Left ventricle myocardium inferior (tissue), 1 donor: ENCODE measurements around the gene EIF5. TPM values are rescaled to one million over a fixed set of nuclear protein-coding genes. Genes with fewer than 3 reads are reported as not detected.
A peak's percentile ranks its signal among the peaks of the same experiment; 100 is the strongest.

ENCODE experiments used
- DNase-seq: peaks from one replicate; pipeline ENCODE4 v3.0.0-alpha.2; 2020
- H3K27ac ChIP-seq: fragments of 200-600 bp; replicated peaks from 2 replicates; pipeline ENCODE4 v1.8.0; 2021
- H3K27me3 ChIP-seq: fragments of 200-600 bp; 2 replicates; pipeline ENCODE4 v1.8.0; 2021; ENCODE audit warnings: low read depth
- H3K36me3 ChIP-seq: fragments of 200-600 bp; 2 replicates; pipeline ENCODE4 v1.8.0; 2021
- H3K4me1 ChIP-seq: fragments of 200-600 bp; 2 replicates; pipeline ENCODE4 v1.8.0; 2021
- H3K4me3 ChIP-seq: fragments of 200-600 bp; 2 replicates; pipeline ENCODE4 v1.8.0; 2021; ENCODE audit warnings: mild to moderate bottlenecking, moderate library complexity
- H3K9me3 ChIP-seq: fragments of 200-600 bp; replicated peaks from 2 replicates; pipeline ENCODE4 v1.8.0; 2021
- intact Hi-C: fragments of 100-400 bp; cut with micrococcal nuclease; formaldehyde crosslinking; loops from one replicate; pipeline ENCODE4 v1.11.0; 2022
- total RNA-seq: library from RNA; stranded (reverse); fragmentation: NEBNext Ultra II Directional; extraction: Animal tissue kit (Norgen Biotek cat#: 25700); gene quantifications from one replicate; pipeline ENCODE4 v1.2.1, GENCODE V29; 2021
- TF ChIP-seq, protein P1 (sequence below): fragments of 200-600 bp; IDR thresholded peaks from 2 replicates; pipeline ENCODE4 v1.8.0; 2021; ENCODE audit warnings: antibody characterized with exemption, mild to moderate bottlenecking, borderline replicate concordance
- donor health status: DM: no; HTN: yes; CAD: no; lungs with severe emphysema.

EIF5 gene
- total RNA-seq, 1 donor from 2014 or later = 260 TPM

DNA sequence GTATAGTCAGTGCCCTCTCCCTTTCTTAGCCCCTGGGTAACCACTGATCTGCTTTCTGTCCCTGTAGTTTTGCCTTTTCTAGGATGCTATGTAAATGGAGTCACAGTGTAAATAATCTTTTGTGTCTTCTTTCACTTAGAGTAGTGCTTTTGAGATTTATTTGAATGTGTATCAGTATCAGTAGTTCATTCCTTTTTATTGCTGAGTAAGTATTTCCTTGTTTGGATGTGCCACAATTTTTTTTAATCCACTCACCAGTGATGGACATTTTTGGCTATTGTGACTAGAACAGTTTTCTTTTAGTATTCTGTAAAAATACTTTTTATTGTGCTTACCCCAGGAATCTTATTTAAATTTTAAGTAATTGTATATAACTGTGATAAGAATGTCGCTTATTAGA lies 54.6 kb downstream of the EIF5 start:
- H3K36me3 ChIP-seq = no peaks in the 10 kb centered on the region
- H3K9me3 ChIP-seq = no peaks in the 10 kb centered on the region
- no peak for DNase-seq
- H3K4me3 ChIP-seq = peak overlapping the region; percentile 98
- intact Hi-C loops = no loop called here
- H3K27me3 ChIP-seq = no peaks in the 10 kb centered on the region
- TF ChIP-seq, protein P1, sequence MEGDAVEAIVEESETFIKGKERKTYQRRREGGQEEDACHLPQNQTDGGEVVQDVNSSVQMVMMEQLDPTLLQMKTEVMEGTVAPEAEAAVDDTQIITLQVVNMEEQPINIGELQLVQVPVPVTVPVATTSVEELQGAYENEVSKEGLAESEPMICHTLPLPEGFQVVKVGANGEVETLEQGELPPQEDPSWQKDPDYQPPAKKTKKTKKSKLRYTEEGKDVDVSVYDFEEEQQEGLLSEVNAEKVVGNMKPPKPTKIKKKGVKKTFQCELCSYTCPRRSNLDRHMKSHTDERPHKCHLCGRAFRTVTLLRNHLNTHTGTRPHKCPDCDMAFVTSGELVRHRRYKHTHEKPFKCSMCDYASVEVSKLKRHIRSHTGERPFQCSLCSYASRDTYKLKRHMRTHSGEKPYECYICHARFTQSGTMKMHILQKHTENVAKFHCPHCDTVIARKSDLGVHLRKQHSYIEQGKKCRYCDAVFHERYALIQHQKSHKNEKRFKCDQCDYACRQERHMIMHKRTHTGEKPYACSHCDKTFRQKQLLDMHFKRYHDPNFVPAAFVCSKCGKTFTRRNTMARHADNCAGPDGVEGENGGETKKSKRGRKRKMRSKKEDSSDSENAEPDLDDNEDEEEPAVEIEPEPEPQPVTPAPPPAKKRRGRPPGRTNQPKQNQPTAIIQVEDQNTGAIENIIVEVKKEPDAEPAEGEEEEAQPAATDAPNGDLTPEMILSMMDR = no peak
- H3K27ac ChIP-seq = peak overlapping the region; percentile 99
- H3K4me1 ChIP-seq = peaks cover 87% of the 10 kb centered on the region

DNA sequence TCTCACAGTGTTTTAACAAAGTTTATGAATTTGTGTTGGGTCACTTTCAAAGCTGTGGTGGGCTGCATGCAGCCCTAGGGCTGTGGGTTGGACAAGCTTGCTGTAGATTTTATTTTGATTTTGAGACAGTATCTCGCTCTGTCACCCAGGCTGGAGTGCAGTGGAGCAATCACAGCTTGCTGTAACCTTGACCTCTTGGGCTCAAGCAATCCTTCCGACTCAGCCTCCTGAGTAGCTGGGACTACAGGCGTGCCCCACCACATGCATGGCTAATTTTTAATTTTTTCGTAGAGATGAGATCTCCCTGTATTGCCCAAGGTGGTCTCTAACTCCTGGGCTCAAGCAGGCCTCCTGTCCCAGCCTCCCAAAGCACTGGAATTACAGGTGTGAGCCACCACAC lies 56.6 kb downstream of the EIF5 start:
- TF ChIP-seq, protein P1 = no peak
- no peak for DNase-seq
- Histone ChIP-seq H3K36me3 (no peaks in the 10 kb centered on the region), H3K27ac (peak overlapping the region; percentile 87), H3K4me3 (no peak overlapping the region), H3K4me1 (peaks cover 93% of the 10 kb centered on the region), H3K9me3 (no peaks in the 10 kb centered on the region), H3K27me3 (no peaks in the 10 kb centered on the region)
- intact Hi-C loops = loop anchor here (10.0 kb wide), 1 partner anchor 54 kb away; no protein-coding TSS in a partner anchor

DNA sequence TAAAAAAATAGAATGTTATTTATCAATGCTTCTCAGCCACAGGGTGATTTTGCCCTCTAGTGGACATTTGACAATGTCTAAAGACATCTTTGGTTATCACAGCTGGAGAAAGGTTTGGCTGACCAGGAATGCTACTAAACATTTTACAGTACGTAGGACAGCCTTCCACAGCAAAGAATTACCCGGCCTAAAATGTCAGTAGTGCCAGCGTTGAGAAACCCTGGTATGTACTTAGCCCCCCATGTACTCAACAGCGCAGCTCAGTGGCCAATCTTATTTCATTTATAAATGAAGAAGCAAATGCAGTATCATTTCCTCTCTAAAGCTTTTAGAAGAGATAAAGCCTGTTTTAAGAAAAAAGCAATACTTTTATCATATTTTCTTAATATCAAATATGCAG lies 57.0 kb downstream of the EIF5 start:
- Histone ChIP-seq H3K36me3 (no peaks in the 10 kb centered on the region), H3K27ac (peak overlapping the region; percentile 87), H3K4me1 (peaks cover 93% of the 10 kb centered on the region), H3K27me3 (no peaks in the 10 kb centered on the region), H3K4me3 (no peak overlapping the region), H3K9me3 (no peaks in the 10 kb centered on the region)
- TF ChIP-seq, protein P1 = peak; percentile 68
- intact Hi-C loops = loop anchor here (10.0 kb wide), 1 partner anchor 54 kb away; no protein-coding TSS in a partner anchor
- DNase-seq = no peak

DNA sequence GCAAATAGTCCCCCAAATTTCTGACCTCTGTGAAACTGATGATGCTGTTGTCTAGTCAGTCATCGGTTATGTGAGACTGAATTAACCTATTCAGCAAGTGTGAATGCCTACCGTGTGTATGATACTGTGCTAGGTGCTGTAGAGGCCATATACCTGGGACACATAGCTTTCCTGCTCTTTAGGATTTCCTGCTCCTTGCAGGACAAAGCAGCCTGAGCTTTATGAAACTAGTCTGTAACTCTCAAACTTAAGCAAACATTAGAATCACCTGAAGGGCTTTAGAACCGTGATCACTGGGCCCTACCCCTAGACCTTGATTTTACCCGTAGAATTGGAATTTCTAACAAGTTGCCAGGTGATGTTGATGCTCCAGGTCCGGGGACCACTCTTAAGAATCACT lies 58.1 kb downstream of the EIF5 start:
- intact Hi-C loops = loop anchor here (10.0 kb wide), 1 partner anchor 53 kb away; no protein-coding TSS in a partner anchor
- Histone ChIP-seq H3K9me3 (no peaks in the 10 kb centered on the region), H3K4me1 (peaks cover 97% of the 10 kb centered on the region), H3K27ac (peak overlapping the region; percentile 87), H3K4me3 (no peak overlapping the region), H3K27me3 (no peaks in the 10 kb centered on the region), H3K36me3 (no peaks in the 10 kb centered on the region)
- TF ChIP-seq, protein P1 = no peak
- no peak for DNase-seq

DNA sequence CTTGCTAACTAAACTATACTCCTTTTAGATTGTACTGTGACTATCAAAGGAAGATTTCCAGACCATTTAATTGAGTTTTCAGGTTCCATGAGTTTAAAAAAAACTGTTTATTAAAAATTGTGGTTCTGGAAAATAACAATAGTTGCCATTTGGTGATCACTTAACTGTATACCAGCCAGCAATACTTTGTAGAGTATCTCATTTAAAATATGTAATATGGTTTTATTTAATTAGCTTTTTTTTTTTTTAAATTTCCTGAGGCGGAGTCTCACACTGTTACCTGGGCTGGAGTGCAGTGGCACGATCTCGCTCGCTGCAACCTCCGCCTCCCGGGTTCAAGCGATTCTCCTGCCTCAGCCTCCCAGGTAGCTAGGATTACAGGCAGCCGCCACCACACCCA lies 58.5 kb downstream of the EIF5 start:
- H3K4me1 ChIP-seq = peaks cover 97% of the 10 kb centered on the region
- DNase-seq = no peak

More for the DNA sequence above, 58.5 kb downstream of the EIF5 start:
- Histone ChIP-seq H3K36me3 (no peaks in the 10 kb centered on the region), H3K27ac (peak overlapping the region; percentile 87), H3K27me3 (no peaks in the 10 kb centered on the region), H3K4me3 (peak overlapping the region; percentile 46), H3K9me3 (no peaks in the 10 kb centered on the region)
- intact Hi-C loops = loop anchor here (10.0 kb wide), 1 partner anchor 52 kb away; no protein-coding TSS in a partner anchor
- TF ChIP-seq, protein P1 = no peak
